Neural cell (in vitro differentiated cells): ENCODE results near the gene JPH2.

Experiments used
- EP300 ChIP-seq: fragments of 450-650 bp; conservative IDR thresholded peaks from 2 replicates; pipeline ENCODE4 v1.6.1; 2014; ENCODE audit warnings: antibody characterized with exemption, mild to moderate bottlenecking, moderate library complexity; ENCODE audit not compliant: poor library complexity, severe bottlenecking
- POLR2AphosphoS5 ChIP-seq: IDR thresholded peaks from 2 replicates; pipeline ENCODE4 v1.6.1; 2012
- RAD21 ChIP-seq: fragments of 450-650 bp; conservative IDR thresholded peaks from 2 replicates; pipeline ENCODE4 v1.6.1; 2014; ENCODE audit warnings: antibody characterized with exemption, mild to moderate bottlenecking, moderate library complexity
- SMC3 ChIP-seq: fragments of 450-650 bp; conservative IDR thresholded peaks from 2 replicates; pipeline ENCODE4 v1.6.1; 2014; ENCODE audit warnings: antibody characterized with exemption, mild to moderate bottlenecking, moderate library complexity; ENCODE audit not compliant: poor library complexity
- TAF1 ChIP-seq: IDR thresholded peaks from 2 replicates; pipeline ENCODE4 v1.6.1; 2012; ENCODE audit warnings: low read depth
- TF ChIP-seq, protein P1 (sequence below): fragments of 450-650 bp; IDR thresholded peaks from 2 replicates; pipeline ENCODE4 v1.5.1; 2014; ENCODE audit warnings: antibody characterized with exemption, mild to moderate bottlenecking, moderate library complexity; ENCODE audit not compliant: poor library complexity, severe bottlenecking
- TF ChIP-seq, protein P2 (sequence below): IDR thresholded peaks from 2 replicates; pipeline ENCODE4 v1.6.1; 2012; ENCODE audit warnings: borderline replicate concordance

DNA sequence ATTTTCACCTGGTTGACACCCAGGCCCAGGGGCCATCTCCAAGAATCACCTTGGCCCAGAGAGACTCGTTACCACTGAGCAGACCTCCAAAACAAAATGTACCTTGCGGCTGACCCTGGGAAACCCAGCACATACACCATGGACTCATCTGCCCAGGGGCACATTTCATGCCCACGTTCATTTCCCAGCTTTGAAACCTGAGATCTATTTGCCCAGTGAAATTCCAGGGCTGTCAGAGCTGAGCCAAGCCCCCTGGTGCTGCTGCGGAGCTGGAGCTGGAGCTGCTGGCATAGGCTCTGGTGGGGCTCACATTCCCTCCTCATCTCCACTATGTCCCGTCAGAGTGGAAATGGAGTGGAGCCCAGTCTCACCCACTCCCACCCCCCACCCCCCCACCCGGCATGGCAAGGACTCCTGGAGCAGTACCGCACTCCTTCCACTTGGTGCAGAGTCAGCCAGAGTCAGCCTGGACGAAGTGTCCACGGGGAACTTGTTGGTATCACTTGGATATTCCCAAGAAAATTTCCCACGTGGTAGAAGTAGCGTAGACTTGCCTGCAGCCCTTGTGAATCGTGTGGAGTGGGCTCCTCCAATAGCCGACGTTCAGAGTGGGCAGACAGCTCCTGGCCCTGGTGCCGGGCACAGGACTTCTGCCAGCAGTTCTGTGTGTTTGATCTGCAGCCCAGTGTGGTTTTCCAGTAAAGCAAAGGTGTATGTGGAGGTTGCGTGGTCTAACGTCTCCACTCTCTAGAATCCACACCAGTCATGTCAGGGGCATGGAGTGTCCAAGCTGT is 41.7 kb upstream of the JPH2 start:
- TF ChIP-seq POLR2AphosphoS5 (no peak), RAD21 (no peak), EP300 (no peak), SMC3 (no peak), TAF1 (no peak)
- TF ChIP-seq, protein P1, sequence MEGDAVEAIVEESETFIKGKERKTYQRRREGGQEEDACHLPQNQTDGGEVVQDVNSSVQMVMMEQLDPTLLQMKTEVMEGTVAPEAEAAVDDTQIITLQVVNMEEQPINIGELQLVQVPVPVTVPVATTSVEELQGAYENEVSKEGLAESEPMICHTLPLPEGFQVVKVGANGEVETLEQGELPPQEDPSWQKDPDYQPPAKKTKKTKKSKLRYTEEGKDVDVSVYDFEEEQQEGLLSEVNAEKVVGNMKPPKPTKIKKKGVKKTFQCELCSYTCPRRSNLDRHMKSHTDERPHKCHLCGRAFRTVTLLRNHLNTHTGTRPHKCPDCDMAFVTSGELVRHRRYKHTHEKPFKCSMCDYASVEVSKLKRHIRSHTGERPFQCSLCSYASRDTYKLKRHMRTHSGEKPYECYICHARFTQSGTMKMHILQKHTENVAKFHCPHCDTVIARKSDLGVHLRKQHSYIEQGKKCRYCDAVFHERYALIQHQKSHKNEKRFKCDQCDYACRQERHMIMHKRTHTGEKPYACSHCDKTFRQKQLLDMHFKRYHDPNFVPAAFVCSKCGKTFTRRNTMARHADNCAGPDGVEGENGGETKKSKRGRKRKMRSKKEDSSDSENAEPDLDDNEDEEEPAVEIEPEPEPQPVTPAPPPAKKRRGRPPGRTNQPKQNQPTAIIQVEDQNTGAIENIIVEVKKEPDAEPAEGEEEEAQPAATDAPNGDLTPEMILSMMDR = no peak
- TF ChIP-seq, protein P2, sequence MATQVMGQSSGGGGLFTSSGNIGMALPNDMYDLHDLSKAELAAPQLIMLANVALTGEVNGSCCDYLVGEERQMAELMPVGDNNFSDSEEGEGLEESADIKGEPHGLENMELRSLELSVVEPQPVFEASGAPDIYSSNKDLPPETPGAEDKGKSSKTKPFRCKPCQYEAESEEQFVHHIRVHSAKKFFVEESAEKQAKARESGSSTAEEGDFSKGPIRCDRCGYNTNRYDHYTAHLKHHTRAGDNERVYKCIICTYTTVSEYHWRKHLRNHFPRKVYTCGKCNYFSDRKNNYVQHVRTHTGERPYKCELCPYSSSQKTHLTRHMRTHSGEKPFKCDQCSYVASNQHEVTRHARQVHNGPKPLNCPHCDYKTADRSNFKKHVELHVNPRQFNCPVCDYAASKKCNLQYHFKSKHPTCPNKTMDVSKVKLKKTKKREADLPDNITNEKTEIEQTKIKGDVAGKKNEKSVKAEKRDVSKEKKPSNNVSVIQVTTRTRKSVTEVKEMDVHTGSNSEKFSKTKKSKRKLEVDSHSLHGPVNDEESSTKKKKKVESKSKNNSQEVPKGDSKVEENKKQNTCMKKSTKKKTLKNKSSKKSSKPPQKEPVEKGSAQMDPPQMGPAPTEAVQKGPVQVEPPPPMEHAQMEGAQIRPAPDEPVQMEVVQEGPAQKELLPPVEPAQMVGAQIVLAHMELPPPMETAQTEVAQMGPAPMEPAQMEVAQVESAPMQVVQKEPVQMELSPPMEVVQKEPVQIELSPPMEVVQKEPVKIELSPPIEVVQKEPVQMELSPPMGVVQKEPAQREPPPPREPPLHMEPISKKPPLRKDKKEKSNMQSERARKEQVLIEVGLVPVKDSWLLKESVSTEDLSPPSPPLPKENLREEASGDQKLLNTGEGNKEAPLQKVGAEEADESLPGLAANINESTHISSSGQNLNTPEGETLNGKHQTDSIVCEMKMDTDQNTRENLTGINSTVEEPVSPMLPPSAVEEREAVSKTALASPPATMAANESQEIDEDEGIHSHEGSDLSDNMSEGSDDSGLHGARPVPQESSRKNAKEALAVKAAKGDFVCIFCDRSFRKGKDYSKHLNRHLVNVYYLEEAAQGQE = no peak
